A172 (cell line): Measurements from ENCODE around the gene TBCD. TPM values are rescaled to one million over a fixed set of nuclear protein-coding genes. Genes with fewer than 3 reads are reported as not detected.

Source experiments
- DNase-seq: peaks from one replicate; pipeline ENCODE4 v3.0.0-alpha.2; 2015; ENCODE audit warnings: low spot score
- total RNA-seq: library from RNA; depleted of rRNA; stranded (reverse); fragments of >200 nt; shearing (Covaris generic); gene quantifications from 2 replicates; pipeline ENCODE4 v1.2.3, GENCODE V29; 2014

The TBCD gene
- total RNA-seq, 1 experiment from 2014 or later, result 38.7 TPM

GRCh38 chr17:82937411-82938371 lies 185.8 kb downstream of the TBCD start:
- DNase-seq, result no peak

- no peak for DNase-seq
These were observed 186.6 kb downstream of the TBCD start for GRCh38 chr17:82938486-82938872.

- no peak for DNase-seq
These were observed 187.2 kb downstream of the TBCD start for GRCh38 chr17:82938873-82939620.

- DNase-seq, result no peak
These were observed 187.8 kb downstream of the TBCD start for GRCh38 chr17:82939621-82940135.

- no peak for DNase-seq
These were observed 188.6 kb downstream of the TBCD start for GRCh38 chr17:82940226-82941020.

- DNase-seq, result no peak
These were observed 189.4 kb downstream of the TBCD start for GRCh38 chr17:82941021-82942001.

- DNase-seq, result no peak
These were observed 190.6 kb downstream of the TBCD start for GRCh38 chr17:82942166-82943130.

- DNase-seq, result no peak
These were observed 191.5 kb downstream of the TBCD start for GRCh38 chr17:82943339-82943738.

GRCh38 chr17:82943751-82944150 lies 191.9 kb downstream of the TBCD start:
- DNase-seq, result no peak

GRCh38 chr17:82944990-82945389 lies 193.1 kb downstream of the TBCD start:
- no peak for DNase-seq

GRCh38 chr17:82946081-82946480 lies 194.2 kb downstream of the TBCD start:
- DNase-seq, result no peak

- no peak for DNase-seq
These were observed 195.5 kb downstream of the TBCD start for GRCh38 chr17:82947051-82947991.

- no peak for DNase-seq
These were observed 196.2 kb downstream of the TBCD start for GRCh38 chr17:82948081-82948511.

- DNase-seq, result no peak
These were observed 197.1 kb downstream of the TBCD start for GRCh38 chr17:82948957-82949356.

- DNase-seq, result no peak
These were observed 197.5 kb downstream of the TBCD start for GRCh38 chr17:82949361-82949760.

- DNase-seq, result no peak
These were observed 198.1 kb downstream of the TBCD start for GRCh38 chr17:82949984-82950383.

GRCh38 chr17:82950525-82951102 lies 198.7 kb downstream of the TBCD start:
- no peak for DNase-seq

GRCh38 chr17:82952019-82952418 lies 200.2 kb downstream of the TBCD start:
- DNase-seq, result no peak
